HepG2 (cell line): ENCODE measurements around the gene WDR81. TPM values are rescaled to one million over a fixed set of nuclear protein-coding genes. Genes with fewer than 3 reads are reported as not detected.

Source experiments
- ARNT ChIP-seq: fragments of 450-650 bp; IDR thresholded peaks from 2 replicates; pipeline ENCODE4 v1.6.1; 2017
- MED1 ChIP-seq: sonication (generic); formaldehyde crosslinking; IDR thresholded peaks from 2 replicates; pipeline ENCODE4 v1.4.0; 2020; ENCODE audit warnings: missing genetic modification reagents
- MEF2D ChIP-seq: sonication (generic); formaldehyde crosslinking; IDR thresholded peaks from 2 replicates; pipeline ENCODE4 v1.5.1; 2020; ENCODE audit warnings: mild to moderate bottlenecking, missing genetic modification reagents
- PITX1 ChIP-seq: sonication (generic); formaldehyde crosslinking; IDR thresholded peaks from 2 replicates; pipeline ENCODE4 v1.5.1; 2020; ENCODE audit warnings: mild to moderate bottlenecking, missing genetic modification reagents
- PRDM15 ChIP-seq: sonication (generic); formaldehyde crosslinking; IDR thresholded peaks from 2 replicates; pipeline ENCODE4 v1.4.0; 2020; ENCODE audit warnings: missing genetic modification reagents
- RFXANK ChIP-seq: IDR thresholded peaks from 2 replicates; pipeline ENCODE4 v1.6.1; 2016
- SALL1 ChIP-seq: sonication (generic); formaldehyde crosslinking; IDR thresholded peaks from 2 replicates; pipeline ENCODE4 v1.8.0; 2022; ENCODE audit warnings: mild to moderate bottlenecking, missing genetic modification reagents
- THAP7 ChIP-seq: sonication (generic); formaldehyde crosslinking; IDR thresholded peaks from 2 replicates; pipeline ENCODE4 v1.8.1; 2023; ENCODE audit warnings: mild to moderate bottlenecking, missing genetic modification reagents
- TIGD3 ChIP-seq: sonication (generic); formaldehyde crosslinking; IDR thresholded peaks from 2 replicates; pipeline ENCODE4 v1.5.1; 2020; ENCODE audit warnings: mild to moderate bottlenecking, missing genetic modification reagents, borderline replicate concordance
- YEATS2 ChIP-seq: sonication (generic); formaldehyde crosslinking; IDR thresholded peaks from 2 replicates; pipeline ENCODE4 v1.4.0; 2020; ENCODE audit warnings: missing genetic modification reagents, borderline replicate concordance
- ZBTB14 ChIP-seq: sonication (generic); formaldehyde crosslinking; IDR thresholded peaks from 2 replicates; pipeline ENCODE4 v1.4.0; 2020; ENCODE audit warnings: missing genetic modification reagents
- ZNF580 ChIP-seq: IDR thresholded peaks from 2 replicates; pipeline ENCODE4 v1.6.1; 2016; ENCODE audit warnings: low read depth, borderline replicate concordance
- ZNF598 ChIP-seq: sonication (generic); formaldehyde crosslinking; IDR thresholded peaks from 2 replicates; pipeline ENCODE4 v1.5.1; 2020; ENCODE audit warnings: mild to moderate bottlenecking, missing genetic modification reagents, borderline replicate concordance
- polyA plus RNA-seq, 8 experiments: library from polyadenylated mRNA; depleted of rRNA in 3 of 8; stranded (reverse) in 7 of 8; unstranded in 1 of 8; fragments of >200 nt; fragmentation: Illumina TruSeq in 4 of 8; extraction: Trizol in 4 of 8; gene quantifications; 2 replicates each; pipeline versions ENCODE4 v1.2.1 to v1.2.3, GENCODE V29; 2011 to 2016; ENCODE audit warnings: low read depth in 4 of 8, missing spikeins in 1 of 8, mixed read lengths in 1 of 8; ENCODE audit not compliant: insufficient read depth in 1 of 8
- total RNA-seq, 5 experiments: library from RNA; depleted of rRNA; stranded (reverse); fragments of >200 nt; fragmentation: Illumina TruSeq; extraction: Trizol; gene quantifications; 2 replicates each; pipeline ENCODE4 v1.2.3, GENCODE V29; 2016; ENCODE audit warnings: low read depth in 1 of 5
- TF ChIP-seq, protein P1 (sequence below): sonication (generic); formaldehyde crosslinking; IDR thresholded peaks from 2 replicates; pipeline ENCODE4 v1.9.0; 2021; ENCODE audit warnings: missing genetic modification reagents, borderline replicate concordance

Gene WDR81
- total and polyA plus RNA-seq, 2 of the 13 experiments (the other 11 are each of a cell fraction or from before 2014, with no cell fraction given), result 9.1 to 16.7 TPM

- TF ChIP-seq TIGD3 (CRISPR knock-in tag) (no peak), MEF2D (no peak; the same call in 1 of the 2 replicates), PITX1 (CRISPR knock-in tag) (no peak), ZNF580 (0 out of 2 replicates have a peak, but pooled peaks have one; percentile 40), MED1 (CRISPR knock-in tag) (peak; percentile 73), PRDM15 (peak; percentile 48; the same call in 1 of the 2 replicates), RFXANK (no peak), ARNT (no peak), SALL1 (CRISPR knock-in tag) (peak; percentile 59), YEATS2 (peak; percentile 63; the same call in 1 of the 2 replicates), ZBTB14 (CRISPR knock-in tag) (peak; percentile 79), ZNF598 (CRISPR knock-in tag) (0 out of 2 replicates have a peak, but pooled peaks have one; percentile 1), THAP7 (CRISPR knock-in tag) (no peak)
- TF ChIP-seq, protein P1, sequence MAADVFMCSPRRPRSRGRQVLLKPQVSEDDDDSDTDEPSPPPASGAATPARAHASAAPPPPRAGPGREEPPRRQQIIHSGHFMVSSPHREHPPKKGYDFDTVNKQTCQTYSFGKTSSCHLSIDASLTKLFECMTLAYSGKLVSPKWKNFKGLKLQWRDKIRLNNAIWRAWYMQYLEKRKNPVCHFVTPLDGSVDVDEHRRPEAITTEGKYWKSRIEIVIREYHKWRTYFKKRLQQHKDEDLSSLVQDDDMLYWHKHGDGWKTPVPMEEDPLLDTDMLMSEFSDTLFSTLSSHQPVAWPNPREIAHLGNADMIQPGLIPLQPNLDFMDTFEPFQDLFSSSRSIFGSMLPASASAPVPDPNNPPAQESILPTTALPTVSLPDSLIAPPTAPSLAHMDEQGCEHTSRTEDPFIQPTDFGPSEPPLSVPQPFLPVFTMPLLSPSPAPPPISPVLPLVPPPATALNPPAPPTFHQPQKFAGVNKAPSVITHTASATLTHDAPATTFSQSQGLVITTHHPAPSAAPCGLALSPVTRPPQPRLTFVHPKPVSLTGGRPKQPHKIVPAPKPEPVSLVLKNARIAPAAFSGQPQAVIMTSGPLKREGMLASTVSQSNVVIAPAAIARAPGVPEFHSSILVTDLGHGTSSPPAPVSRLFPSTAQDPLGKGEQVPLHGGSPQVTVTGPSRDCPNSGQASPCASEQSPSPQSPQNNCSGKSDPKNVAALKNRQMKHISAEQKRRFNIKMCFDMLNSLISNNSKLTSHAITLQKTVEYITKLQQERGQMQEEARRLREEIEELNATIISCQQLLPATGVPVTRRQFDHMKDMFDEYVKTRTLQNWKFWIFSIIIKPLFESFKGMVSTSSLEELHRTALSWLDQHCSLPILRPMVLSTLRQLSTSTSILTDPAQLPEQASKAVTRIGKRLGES, result 0 out of 2 replicates have a peak, but pooled peaks have one; percentile 19
Measured at GRCh38 chr17:1724351-1724868, at the start of gene WDR81 (continued).
